SK-N-DZ (cell line): ENCODE data around the gene KLHDC8A.
"Not testable (repeated sequence)": the region's sequence is repeated elsewhere in the genome, so short reads cannot be mapped to it uniquely, and the experiment has no call there.

Experiments used
- DNase-seq: peaks from one replicate; pipeline ENCODE4 v3.0.0-alpha.2; 2015; ENCODE audit warnings: low spot score

The KLHDC8A gene

GRCh38 chr1:205371871-205372660 is 15.3 kb upstream of the KLHDC8A start:
- DNase-seq: no peak

GRCh38 chr1:205370780-205371179 is 14.1 kb upstream of the KLHDC8A start:
- DNase-seq: no peak

GRCh38 chr1:205369701-205370123 is 13.0 kb upstream of the KLHDC8A start:
- DNase-seq: no peak

GRCh38 chr1:205368478-205368877 is 11.8 kb upstream of the KLHDC8A start:
- no peak for DNase-seq

- no peak for DNase-seq
These were observed 9.3 kb upstream of the KLHDC8A start for GRCh38 chr1:205365945-205366463.

GRCh38 chr1:205365086-205365485 is 8.4 kb upstream of the KLHDC8A start:
- DNase-seq: not testable (repeated sequence)

- DNase-seq: no peak
These were observed 4.2 kb upstream of the KLHDC8A start for GRCh38 chr1:205360891-205361290.

GRCh38 chr1:205359771-205360565 is 3.2 kb upstream of the KLHDC8A start:
- DNase-seq: peak; percentile 68

GRCh38 chr1:205358579-205358978 is 1.9 kb upstream of the KLHDC8A start:
- DNase-seq: no peak

GRCh38 chr1:205357567-205357966 is 845 bp upstream of the KLHDC8A start:
- DNase-seq: no peak

GRCh38 chr1:205355075-205355453 is 1.7 kb downstream of the KLHDC8A start:
- no peak for DNase-seq

GRCh38 chr1:205354259-205355074 is 2.3 kb downstream of the KLHDC8A start:
- peak; percentile 73 for DNase-seq

- DNase-seq: no peak
These were observed 3.1 kb downstream of the KLHDC8A start for GRCh38 chr1:205353612-205354011.

GRCh38 chr1:205353191-205353590 is 3.5 kb downstream of the KLHDC8A start:
- DNase-seq: no peak

GRCh38 chr1:205351984-205352713 is 4.6 kb downstream of the KLHDC8A start:
- peak; percentile 95 for DNase-seq

GRCh38 chr1:205350691-205351141 is 6.0 kb downstream of the KLHDC8A start:
- peak; percentile 45 for DNase-seq

- DNase-seq: no peak
These were observed 6.6 kb downstream of the KLHDC8A start for GRCh38 chr1:205350124-205350523.

GRCh38 chr1:205348554-205349487 is 7.9 kb downstream of the KLHDC8A start:
- no peak for DNase-seq

- peak; percentile 59 for DNase-seq
These were observed 9.7 kb downstream of the KLHDC8A start for GRCh38 chr1:205346956-205347574.
